PC-3 (cell line): ENCODE data around the gene HEPHL1. TPM values are rescaled to one million over a fixed set of nuclear protein-coding genes. Genes with fewer than 3 reads are reported as not detected.

Experiments used
- ATAC-seq: fragments of 200-7000 bp; cut with Tn5 transposase; 2 replicates; pipeline ENCODE4 v1.9.1; 2020; ENCODE audit warnings: mild to moderate bottlenecking, moderate library complexity
- BruUV-seq: library from RNA; stranded (reverse); fragments of 400-500 nt; replicated peaks from 2 replicates; lab custom pipeline; 2021; lab: Mats Ljungman, UMichigan
- CTCF ChIA-PET: fragments of 300-600 bp; sonication (Branson Sonifier 250); formaldehyde crosslinking; loops from one replicate; lab custom pipeline; 2022; ENCODE audit warnings: antibody characterized with exemption; lab: Charles Lee
- POLR2A ChIA-PET: fragments of 300-600 bp; sonication (Branson Sonifier 250); formaldehyde crosslinking; loops from one replicate; lab custom pipeline; 2022; ENCODE audit warnings: antibody characterized with exemption; ENCODE audit not compliant: unreplicated experiment; lab: Charles Lee
- DNase-seq: peaks from one replicate; pipeline ENCODE4 v3.0.0-alpha.2; 2015
- H2AFZ ChIP-seq: fragments of 300-600 bp; sonication (generic); 2 replicates; pipeline ENCODE4 v1.6.0; 2016; ENCODE audit warnings: antibody characterized with exemption, low read length
- H3F3A ChIP-seq: fragments of 300-600 bp; sonication (generic); one replicate; pipeline ENCODE4 v1.6.0; 2017; ENCODE audit warnings: antibody characterized with exemption, low read length, control low read depth, mild to moderate bottlenecking; ENCODE audit not compliant: unreplicated experiment
- H3K27ac ChIP-seq: fragments of 300-600 bp; sonication (generic); 2 replicates; pipeline ENCODE4 v1.5.1; 2016; ENCODE audit warnings: mild to moderate bottlenecking, low read length
- H3K27me3 ChIP-seq: fragments of 300-600 bp; sonication (generic); 2 replicates; pipeline ENCODE4 v1.6.1; 2016; ENCODE audit warnings: low read length, mixed read lengths
- H3K36me3 ChIP-seq: fragments of 300-600 bp; sonication (generic); 2 replicates; pipeline ENCODE4 v1.6.1; 2016; ENCODE audit warnings: low read depth, mixed run types, low read length, mixed read lengths
- H3K4me1 ChIP-seq: fragments of 300-600 bp; sonication (generic); 2 replicates; pipeline ENCODE4 v1.5.1; 2016; ENCODE audit warnings: low read length; ENCODE audit not compliant: insufficient read depth
- H3K4me2 ChIP-seq: fragments of 300-600 bp; sonication (generic); 2 replicates; pipeline ENCODE4 v1.6.0; 2016; ENCODE audit warnings: low read length
- H3K4me3 ChIP-seq: fragments of 300-600 bp; sonication (generic); 2 replicates; pipeline ENCODE4 v1.5.1; 2016; ENCODE audit warnings: mild to moderate bottlenecking, low read length, mixed read lengths
- H3K79me2 ChIP-seq: fragments of 300-600 bp; sonication (generic); 2 replicates; pipeline ENCODE4 v1.6.1; 2017; ENCODE audit warnings: low read length, mixed read lengths
- H3K9ac ChIP-seq: fragments of 300-600 bp; sonication (generic); 2 replicates; pipeline ENCODE4 v1.6.0; 2016; ENCODE audit warnings: mild to moderate bottlenecking, low read length
- H3K9me2 ChIP-seq: fragments of 300-600 bp; sonication (generic); replicated peaks from 2 replicates; pipeline ENCODE4 v1.6.1; 2016; ENCODE audit warnings: mixed run types, low read length, mixed read lengths
- H3K9me3 ChIP-seq: fragments of 300-600 bp; sonication (generic); 2 replicates; pipeline ENCODE4 v1.6.1; 2016; ENCODE audit warnings: low read length, mixed read lengths
- H4K20me1 ChIP-seq: fragments of 300-600 bp; sonication (generic); 2 replicates; pipeline ENCODE4 v1.6.1; 2016; ENCODE audit warnings: low read length, mixed read lengths
- CTCF ChIP-seq: fragments of 300-600 bp; sonication (generic); conservative IDR thresholded peaks from 2 replicates; pipeline ENCODE4 v1.5.1; 2017; ENCODE audit warnings: antibody characterized with exemption, low read depth, mild to moderate bottlenecking, low read length
- EZH2 ChIP-seq: fragments of 300-600 bp; sonication (generic); IDR thresholded peaks from one replicate; pipeline ENCODE4 v1.6.1; 2017; ENCODE audit warnings: antibody characterized with exemption, mild to moderate bottlenecking, low read length; ENCODE audit not compliant: unreplicated experiment
- EZH2phosphoT487 ChIP-seq: fragments of 300-600 bp; sonication (generic); IDR thresholded peaks from 2 replicates; pipeline ENCODE4 v1.6.1; 2018; ENCODE audit warnings: mild to moderate bottlenecking, antibody characterized with exemption, low read length, borderline replicate concordance
- intact Hi-C: fragments of 100-400 bp; cut with micrococcal nuclease; formaldehyde crosslinking; loops from 2 replicates; pipeline ENCODE4 v1.9.0; 2023
- total RNA-seq: library from RNA; depleted of rRNA; stranded (reverse); fragments of >200 nt; gene quantifications from 2 replicates; pipeline ENCODE4 v1.2.3, GENCODE V29; 2014

Gene HEPHL1
- total RNA-seq, 1 experiment from 2014 or later = 4.4 TPM

GRCh38 chr11:94106716-94107115, 85.6 kb downstream of the HEPHL1 start:
- no peak for TF ChIP-seq EZH2
- no peak for TF ChIP-seq CTCF
- no peak for TF ChIP-seq EZH2phosphoT487
- Histone ChIP-seq H3K79me2 (no peaks in the 10 kb centered on the region), H3K27ac (no peak overlapping the region), H4K20me1 (no peaks in the 10 kb centered on the region), H3K9me2 (no peaks in the 10 kb centered on the region), H3F3A (no peaks in the 10 kb centered on the region), H3K27me3 (no peaks in the 10 kb centered on the region), H2AFZ (no peak overlapping the region), H3K9ac (no peak overlapping the region), H3K4me3 (no peak overlapping the region), H3K36me3 (peaks cover 6% of the 10 kb centered on the region; the same call in 1 of the 2 replicates), H3K9me3 (peaks cover 10% of the 10 kb centered on the region), H3K4me2 (no peak overlapping the region), H3K4me1 (no peaks in the 10 kb centered on the region)
- ChIA-PET CTCF (interaction anchor here (0.7 kb wide), 1 partner anchor 211 kb away, joined by 4 read pairs; no protein-coding TSS in a partner anchor), POLR2A (no interaction called here)
- BruUV-seq = no TSS peak
- no peak for DNase-seq
- no peak for ATAC-seq
- intact Hi-C loops = loop anchor here (1.0 kb wide), 2 partner anchors 185 to 211 kb away; no protein-coding TSS in a partner anchor

GRCh38 chr11:94107363-94107762, 86.2 kb downstream of the HEPHL1 start:
- Histone ChIP-seq H2AFZ (no peak overlapping the region), H3K36me3 (peaks cover 6% of the 10 kb centered on the region; the same call in 1 of the 2 replicates), H3K4me2 (no peak overlapping the region), H3K9me3 (peaks cover 10% of the 10 kb centered on the region), H3K27ac (no peak overlapping the region), H3K4me1 (no peaks in the 10 kb centered on the region), H4K20me1 (no peaks in the 10 kb centered on the region), H3K79me2 (no peaks in the 10 kb centered on the region), H3K9me2 (no peaks in the 10 kb centered on the region), H3K4me3 (no peak overlapping the region), H3K9ac (no peak overlapping the region), H3F3A (no peaks in the 10 kb centered on the region), H3K27me3 (no peaks in the 10 kb centered on the region)
- intact Hi-C loops = loop anchor here (1.0 kb wide), 2 partner anchors 186 to 212 kb away; no protein-coding TSS in a partner anchor
- TF ChIP-seq EZH2phosphoT487 (no peak), CTCF (peak; percentile 58)
- ChIA-PET CTCF (interaction anchor here (0.7 kb wide), 1 partner anchor 212 kb away, joined by 4 read pairs; no protein-coding TSS in a partner anchor), POLR2A (no interaction called here)
- peak; percentile 42 for DNase-seq
- peak; percentile 51 for ATAC-seq
- BruUV-seq = no TSS peak

- Histone ChIP-seq H3K36me3 (peaks cover 6% of the 10 kb centered on the region; the same call in 1 of the 2 replicates), H2AFZ (no peak overlapping the region), H3K27ac (no peak overlapping the region), H3K9ac (no peak overlapping the region), H3K9me3 (peaks cover 10% of the 10 kb centered on the region), H3K9me2 (0 out of 2 replicates have a peak, but pooled peaks cover 3% of the 10 kb centered on the region), H3K27me3 (no peaks in the 10 kb centered on the region), H3K4me1 (no peaks in the 10 kb centered on the region), H4K20me1 (no peaks in the 10 kb centered on the region), H3K79me2 (no peaks in the 10 kb centered on the region), H3K4me3 (no peak overlapping the region), H3F3A (no peaks in the 10 kb centered on the region), H3K4me2 (no peak overlapping the region)
- DNase-seq (no peak), ATAC-seq (no peak)
- no TSS peak for BruUV-seq
- ChIA-PET POLR2A (no interaction called here), CTCF (no interaction called here)
- TF ChIP-seq EZH2phosphoT487 = no peak
- no peak for TF ChIP-seq CTCF
- TF ChIP-seq EZH2 = no peak
- intact Hi-C loops = no loop called here
These were observed 90.1 kb downstream of the HEPHL1 start for GRCh38 chr11:94111241-94111640.
